Activated CD4-positive, alpha-beta T cell treated with anti-CD3 and anti-CD28 coated beads, Interleukin-2, amount 10 ng/mL, durations not matched to agents 7 days and 5 days (primary cell): Measurements from ENCODE around the gene LENG8. TPM values are rescaled to one million over a fixed set of nuclear protein-coding genes. Genes with fewer than 3 reads are reported as not detected.
A peak's percentile ranks its signal among the peaks of the same experiment; 100 is the strongest.
"Not testable (repeated sequence)": the region's sequence is repeated elsewhere in the genome, so short reads cannot be mapped to it uniquely, and the experiment has no call there.

ENCODE experiments used
- CTCF ChIA-PET: fragments of 350-600 bp; sonication (Branson Sonifier 250); formaldehyde crosslinking; loops from one replicate; lab custom pipeline; 2021; ENCODE audit warnings: antibody characterized with exemption; lab: Charles Lee
- POLR2A ChIA-PET: fragments of 350-600 bp; sonication (Branson Sonifier 250); formaldehyde crosslinking; loops from one replicate; lab custom pipeline; 2021; ENCODE audit warnings: antibody characterized with exemption; lab: Charles Lee
- DNase-seq: peaks from one replicate; pipeline ENCODE4 v3.0.0-alpha.2; 2020
- H3K27ac Mint-ChIP-seq: one replicate; pipeline ENCODE4 v1.8.0; 2021; ENCODE audit warnings: mild to moderate bottlenecking, moderate library complexity, mixed read lengths
- H3K27me3 Mint-ChIP-seq: one replicate; pipeline ENCODE4 v1.8.0; 2021; ENCODE audit warnings: mixed read lengths
- H3K36me3 Mint-ChIP-seq: one replicate; pipeline ENCODE4 v1.8.0; 2021; ENCODE audit warnings: low read depth, mixed read lengths
- H3K4me1 Mint-ChIP-seq: one replicate; pipeline ENCODE4 v1.8.0; 2021; ENCODE audit warnings: mixed read lengths
- H3K4me3 Mint-ChIP-seq: one replicate; pipeline ENCODE4 v1.8.0; 2021; ENCODE audit warnings: mild to moderate bottlenecking, moderate library complexity, mixed read lengths
- H3K9me3 Mint-ChIP-seq: one replicate; pipeline ENCODE4 v1.8.0; 2021; ENCODE audit warnings: mixed read lengths
- total RNA-seq, 2 experiments: library from RNA; stranded (reverse); gene quantifications; one replicate each; pipeline ENCODE4 v1.2.3, GENCODE V29; 2021

Gene LENG8
- total RNA-seq, 2 experiments from 2014 or later: 245 to 248 TPM

DNA sequence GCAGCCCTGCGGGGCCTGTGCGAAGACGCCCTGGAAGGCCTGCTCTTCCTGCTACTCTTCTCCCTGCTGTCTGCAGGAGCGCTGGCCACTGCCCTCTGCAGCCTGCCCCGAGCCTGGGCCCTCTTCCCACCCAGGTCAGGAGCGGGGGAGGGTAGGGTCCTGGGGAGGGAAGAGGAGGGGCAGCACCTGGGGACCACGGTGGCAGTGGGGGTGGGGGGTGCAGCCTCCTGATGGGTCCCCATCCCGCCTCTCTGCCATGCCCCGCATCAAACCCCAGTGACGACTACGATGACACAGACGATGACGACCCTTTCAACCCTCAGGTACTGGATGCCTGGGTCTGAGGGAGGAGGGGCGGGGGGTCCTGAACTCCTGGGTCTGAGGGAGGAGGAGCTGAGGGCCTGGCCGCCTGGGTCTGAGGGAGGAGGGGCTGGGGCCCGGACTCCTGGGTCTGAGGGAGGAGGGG, 13.4 kb upstream of the LENG8 start:
- Mint-ChIP-seq H3K36me3 (peaks cover 2% of the 10 kb centered on the region), H3K4me3 (no peak overlapping the region), H3K27ac (no peak overlapping the region), H3K4me1 (peaks cover 22% of the 10 kb centered on the region), H3K27me3 (no peaks in the 10 kb centered on the region), H3K9me3 (no peaks in the 10 kb centered on the region)
- DNase-seq: no peak
- CTCF ChIA-PET: no interaction called here
- POLR2A ChIA-PET: no interaction called here

GRCh38 chr19:54436031-54436523, 12.9 kb upstream of the LENG8 start:
- CTCF ChIA-PET: no interaction called here
- Mint-ChIP-seq H3K27me3 (no peaks in the 10 kb centered on the region), H3K36me3 (peaks cover 6% of the 10 kb centered on the region), H3K27ac (no peak overlapping the region), H3K4me3 (no peak overlapping the region), H3K4me1 (peaks cover 17% of the 10 kb centered on the region), H3K9me3 (no peaks in the 10 kb centered on the region)
- no peak for DNase-seq
- POLR2A ChIA-PET: no interaction called here

- CTCF ChIA-PET: no interaction called here
- no peak overlapping the region for H3K27ac Mint-ChIP-seq
- peaks cover 6% of the 10 kb centered on the region for H3K36me3 Mint-ChIP-seq
- POLR2A ChIA-PET: no interaction called here
- H3K4me1 Mint-ChIP-seq: peaks cover 16% of the 10 kb centered on the region
- H3K27me3 Mint-ChIP-seq: no peaks in the 10 kb centered on the region
- no peak for DNase-seq
- H3K4me3 Mint-ChIP-seq: no peak overlapping the region
- no peaks in the 10 kb centered on the region for H3K9me3 Mint-ChIP-seq
Observed at GRCh38 chr19:54436628-54437252, 12.3 kb upstream of the LENG8 start.

DNA sequence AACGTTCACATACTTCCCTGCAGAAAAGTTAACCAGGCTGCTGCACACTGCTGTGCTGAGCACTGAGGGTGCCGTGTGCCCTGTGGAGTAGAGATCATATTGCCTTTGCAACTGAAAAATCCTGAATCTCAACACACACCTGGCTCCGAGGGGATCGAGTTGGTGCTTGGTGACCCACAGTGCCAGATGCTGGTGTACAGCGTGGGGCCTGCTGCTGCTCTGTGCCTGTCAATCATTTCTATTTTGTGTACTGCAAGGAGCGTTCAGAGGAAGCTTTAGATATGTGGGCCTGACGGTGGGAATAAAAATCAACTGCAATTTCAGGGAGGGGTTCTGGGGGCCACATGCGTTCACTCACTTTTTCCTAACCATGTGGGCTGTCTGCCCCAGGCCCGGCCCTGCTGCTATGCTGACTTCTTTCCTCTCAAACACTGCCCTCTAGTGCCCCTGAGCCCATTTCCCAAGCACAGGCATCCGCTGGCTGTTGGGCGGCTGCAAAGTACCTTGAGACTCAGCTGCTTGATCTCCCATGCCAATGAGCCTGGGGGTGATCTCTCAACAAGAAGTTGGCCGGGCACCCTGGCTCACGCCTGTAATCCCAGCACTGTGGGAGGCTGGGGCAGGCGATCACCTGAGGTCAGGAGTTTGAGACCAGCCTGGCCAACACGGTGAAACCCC, 9.7 kb upstream of the LENG8 start:
- no peaks in the 10 kb centered on the region for H3K27me3 Mint-ChIP-seq
- peaks cover 18% of the 10 kb centered on the region for H3K36me3 Mint-ChIP-seq
- H3K4me1 Mint-ChIP-seq: peaks cover 17% of the 10 kb centered on the region
- no peak overlapping the region for H3K4me3 Mint-ChIP-seq
- DNase-seq: peak; percentile 43
- ChIA-PET POLR2A (no interaction called here), CTCF (interaction anchor here (0.8 to 2.5 kb wide), 3 partner anchors 9 to 51 kb away, joined by 4 to 9 read pairs (median 6); partner anchors contain the start of gene LENG8)
- H3K27ac Mint-ChIP-seq: peak overlapping the region; percentile 25
- H3K9me3 Mint-ChIP-seq: no peaks in the 10 kb centered on the region

GRCh38 chr19:54440641-54441040, 8.4 kb upstream of the LENG8 start:
- CTCF ChIA-PET: interaction anchor here (2.5 kb wide), 1 partner anchor 8 kb away, joined by 9 read pairs; the partner anchor contains the start of gene LENG8
- Mint-ChIP-seq H3K4me1 (peaks cover 10% of the 10 kb centered on the region), H3K4me3 (no peak overlapping the region), H3K36me3 (peaks cover 24% of the 10 kb centered on the region), H3K9me3 (no peaks in the 10 kb centered on the region), H3K27ac (no peak overlapping the region), H3K27me3 (no peaks in the 10 kb centered on the region)
- POLR2A ChIA-PET: no interaction called here
- DNase-seq: no peak

GRCh38 chr19:54444737-54445136, 4.3 kb upstream of the LENG8 start:
- H3K4me1 Mint-ChIP-seq: peaks cover 21% of the 10 kb centered on the region
- no peaks in the 10 kb centered on the region for H3K9me3 Mint-ChIP-seq
- H3K36me3 Mint-ChIP-seq: peaks cover 33% of the 10 kb centered on the region
- H3K27me3 Mint-ChIP-seq: no peaks in the 10 kb centered on the region
- no peak for DNase-seq
- H3K27ac Mint-ChIP-seq: no peak overlapping the region
- no peak overlapping the region for H3K4me3 Mint-ChIP-seq
- ChIA-PET CTCF (no interaction called here), POLR2A (no interaction called here)

- H3K27ac Mint-ChIP-seq, H3K9me3 Mint-ChIP-seq, H3K4me3 Mint-ChIP-seq, POLR2A ChIA-PET, DNase-seq, H3K27me3 Mint-ChIP-seq: not testable (repeated sequence)
- H3K4me1 Mint-ChIP-seq: peaks cover 37% of the 10 kb centered on the region
- H3K36me3 Mint-ChIP-seq: peaks cover 42% of the 10 kb centered on the region
- CTCF ChIA-PET: interaction anchor here (0.6 kb wide), 1 partner anchor 21 kb away, joined by 3 read pairs; no protein-coding TSS in a partner anchor
Observed at GRCh38 chr19:54446349-54446748, 2.6 kb upstream of the LENG8 start.

GRCh38 chr19:54448040-54448773, 792 bp upstream of the LENG8 start:
- Mint-ChIP-seq H3K27ac (peak overlapping the region; percentile 99), H3K36me3 (peaks cover 53% of the 10 kb centered on the region), H3K4me3 (peak overlapping the region; percentile 95), H3K4me1 (peaks cover 44% of the 10 kb centered on the region), H3K9me3 (no peaks in the 10 kb centered on the region), H3K27me3 (no peaks in the 10 kb centered on the region)
- DNase-seq: peak; percentile 34
- POLR2A ChIA-PET: interaction anchor here (0.6 to 1.3 kb wide), 5 partner anchors 10 to 211 kb away, joined by 3 to 12 read pairs (median 4); partner anchors contain the start of gene LENG9
- CTCF ChIA-PET: interaction anchor here (0.6 to 1.2 kb wide), 6 partner anchors 8 to 1254 kb away, joined by 3 to 9 read pairs (median 3); partner anchors contain the start of gene MBOAT7

DNA sequence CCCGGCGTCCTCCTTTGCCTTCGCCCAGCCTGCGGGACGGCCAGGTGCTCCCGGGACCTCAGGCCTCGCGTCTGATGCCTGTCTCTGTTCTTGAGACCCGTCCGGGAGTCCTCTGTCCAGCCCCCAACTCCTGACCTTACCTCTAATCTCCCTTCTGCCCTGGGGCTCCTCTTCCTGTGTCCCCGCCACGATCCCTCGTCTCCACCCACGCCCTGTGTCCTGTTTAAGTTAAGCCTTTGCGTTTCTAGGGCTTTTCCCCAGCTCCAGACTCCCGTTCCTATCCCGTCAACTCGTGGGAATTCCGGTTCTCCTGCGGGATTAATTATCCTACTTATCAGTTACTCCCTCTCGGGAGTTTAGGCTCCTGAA, 686 bp downstream of the LENG8 start:
- Mint-ChIP-seq H3K36me3 (peaks cover 47% of the 10 kb centered on the region), H3K27me3 (no peaks in the 10 kb centered on the region), H3K9me3 (no peaks in the 10 kb centered on the region), H3K4me1 (peaks cover 44% of the 10 kb centered on the region), H3K4me3 (peak overlapping the region; percentile 95), H3K27ac (peak overlapping the region; percentile 99)
- DNase-seq: no peak
- CTCF ChIA-PET: no interaction called here
- POLR2A ChIA-PET: no interaction called here

DNA sequence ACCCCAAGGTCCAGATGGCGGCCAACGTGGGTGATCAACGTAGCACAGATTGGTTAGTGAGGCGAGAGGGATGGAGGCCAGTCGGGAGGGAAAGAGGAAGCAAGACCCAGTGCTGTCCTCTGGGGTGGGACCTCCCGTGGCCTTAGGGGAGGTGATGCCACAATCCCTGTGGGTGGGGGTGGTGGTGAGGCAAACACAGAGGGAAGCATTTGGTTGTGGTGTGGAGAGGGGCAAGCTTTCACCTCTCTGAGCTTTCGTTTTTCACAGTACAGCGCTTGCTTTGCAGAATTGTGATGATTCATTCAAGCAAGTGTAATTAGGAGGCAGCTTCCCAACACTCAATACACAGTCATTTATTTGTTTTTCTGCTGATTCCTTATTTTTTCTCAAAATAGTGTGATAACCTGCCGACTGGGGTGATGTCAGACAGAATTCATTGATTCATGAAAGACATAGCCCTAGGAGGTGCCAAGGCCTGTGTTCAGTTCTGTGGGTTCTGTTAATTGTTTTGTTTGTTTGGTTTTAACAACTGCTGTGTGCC, 2.4 kb downstream of the LENG8 start:
- Mint-ChIP-seq H3K36me3 (peaks cover 49% of the 10 kb centered on the region), H3K27me3 (no peaks in the 10 kb centered on the region), H3K9me3 (no peaks in the 10 kb centered on the region), H3K4me3 (peak overlapping the region; percentile 95), H3K27ac (peak overlapping the region; percentile 36), H3K4me1 (peaks cover 40% of the 10 kb centered on the region)
- DNase-seq: no peak
- ChIA-PET POLR2A (no interaction called here), CTCF (interaction anchor here (2.0 kb wide), 1 partner anchor 11 kb away, joined by 8 read pairs; no protein-coding TSS in a partner anchor)

DNA sequence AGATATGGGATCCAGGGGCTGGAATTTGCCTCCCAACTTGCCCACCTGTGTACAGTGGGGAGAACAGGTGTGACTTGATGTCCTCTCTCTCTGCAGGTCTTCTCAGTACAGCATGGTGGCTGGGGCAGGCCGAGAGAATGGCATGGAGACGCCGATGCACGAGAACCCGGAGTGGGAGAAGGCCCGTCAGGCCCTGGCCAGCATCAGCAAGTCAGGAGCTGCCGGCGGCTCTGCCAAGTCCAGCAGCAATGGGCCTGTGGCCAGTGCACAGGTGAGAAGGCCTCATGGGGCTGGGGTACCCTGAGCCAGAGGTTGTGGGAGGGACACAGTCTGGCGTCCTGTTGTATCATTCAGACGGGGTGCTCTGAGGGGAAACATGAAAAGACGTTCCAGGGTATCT, 3.0 kb downstream of the LENG8 start:
- Mint-ChIP-seq H3K4me1 (peaks cover 36% of the 10 kb centered on the region), H3K27ac (no peak overlapping the region), H3K4me3 (peak overlapping the region; percentile 95), H3K27me3 (no peaks in the 10 kb centered on the region), H3K36me3 (peaks cover 50% of the 10 kb centered on the region), H3K9me3 (no peaks in the 10 kb centered on the region)
- CTCF ChIA-PET: interaction anchor here (0.7 to 2.0 kb wide), 2 partner anchors 10 to 14 kb away, joined by 3 to 8 read pairs; no protein-coding TSS in a partner anchor
- no peak for DNase-seq
- POLR2A ChIA-PET: no interaction called here

- ChIA-PET POLR2A (no interaction called here), CTCF (interaction anchor here (0.7 to 1.4 kb wide), 2 partner anchors 11 to 15 kb away, joined by 3 to 4 read pairs; partner anchors contain the start of gene LENG9)
- Mint-ChIP-seq H3K27me3 (no peaks in the 10 kb centered on the region), H3K27ac (no peak overlapping the region), H3K4me1 (peaks cover 30% of the 10 kb centered on the region), H3K4me3 (no peak overlapping the region), H3K36me3 (peaks cover 54% of the 10 kb centered on the region), H3K9me3 (no peaks in the 10 kb centered on the region)
- no peak for DNase-seq
Observed at GRCh38 chr19:54452626-54453025, 3.6 kb downstream of the LENG8 start.
